K562 (cell line): Measurements from ENCODE around the gene CCDC181. TPM values are rescaled to one million over a fixed set of nuclear protein-coding genes. Genes with fewer than 3 reads are reported as not detected.

Experiments used
- AFF1 ChIP-seq, 2 experiments: fragments of 450-650 bp; IDR thresholded peaks; 2 replicates each; pipeline ENCODE4 v1.6.1; 2018; ENCODE audit warnings: mild to moderate bottlenecking in 2 of 2, low read depth in 1 of 2; ENCODE audit not compliant: partially characterized antibody in 2 of 2
- BDP1 ChIP-seq: IDR thresholded peaks from 3 replicates; pipeline ENCODE4 v1.6.1; 2011; ENCODE audit not compliant: insufficient read length, insufficient read depth
- GATAD2A ChIP-seq: fragments of 450-650 bp; IDR thresholded peaks from 2 replicates; pipeline ENCODE4 v1.6.1; 2017
- HDAC1 ChIP-seq, 2 experiments: fragments of 450-650 bp; IDR thresholded peaks; 2 replicates each; pipeline ENCODE4 v1.6.1; 2016 to 2017; ENCODE audit warnings: inconsistent platforms in 1 of 2, mild to moderate bottlenecking in 1 of 2, moderate library complexity in 1 of 2
- MLX ChIP-seq, 2 experiments: fragments of 450-650 bp in 1 of 2; sonication (generic) in 1 of 2; formaldehyde crosslinking; conservative IDR thresholded peaks; 2 replicates each; pipeline versions ENCODE4 v1.4.0 to v1.8.1; 2020 to 2022; ENCODE audit warnings: mild to moderate bottlenecking in 1 of 2, missing genetic modification reagents in 1 of 2
- NR0B1 ChIP-seq: fragments of 450-650 bp; IDR thresholded peaks from one replicate; pipeline ENCODE4 v1.6.1; 2018; ENCODE audit warnings: mild to moderate bottlenecking, moderate library complexity; ENCODE audit not compliant: partially characterized antibody
- NR4A1 ChIP-seq, 2 experiments: fragments of 250-450 bp in 1 of 2; fragments of 450-650 bp in 1 of 2; sonication (Bioruptor Pico) in 1 of 2; IDR thresholded peaks; 2 replicates each; pipeline versions ENCODE4 v1.4.0 to v1.6.1; 2016 to 2020; ENCODE audit warnings: mild to moderate bottlenecking in 2 of 2, missing compliant biosample characterization in 1 of 2, missing genetic modification characterization in 1 of 2, moderate library complexity in 1 of 2
- RBFOX2 ChIP-seq: fragments of 200-400 bp; formaldehyde crosslinking; IDR thresholded peaks from 2 replicates; pipeline ENCODE4 v1.6.1; 2017; ENCODE audit warnings: low read depth, mild to moderate bottlenecking, low read length, moderate library complexity
- THAP7 ChIP-seq: fragments of 250-450 bp; sonication (Bioruptor Pico); IDR thresholded peaks from 2 replicates; pipeline ENCODE4 v1.5.0; 2021
- TOE1 ChIP-seq, 2 experiments: fragments of 450-650 bp in 1 of 2; sonication (generic) in 1 of 2; formaldehyde crosslinking in 1 of 2; IDR thresholded peaks; 2 replicates each; pipeline versions ENCODE4 v1.7.1 to v1.8.0; 2016 to 2022; ENCODE audit warnings: borderline replicate concordance in 2 of 2, mild to moderate bottlenecking in 2 of 2, antibody characterized with exemption in 1 of 2, inconsistent platforms in 1 of 2, low read depth in 1 of 2, missing genetic modification reagents in 1 of 2, moderate library complexity in 1 of 2
- TSHZ1 ChIP-seq: fragments of 250-450 bp; sonication (Bioruptor Pico); IDR thresholded peaks from 2 replicates; pipeline ENCODE4 v1.4.0; 2020; ENCODE audit warnings: mild to moderate bottlenecking, moderate library complexity
- ZEB2 ChIP-seq: fragments of 450-650 bp; IDR thresholded peaks from 2 replicates; pipeline ENCODE4 v1.6.1; 2016
- ZNF589 ChIP-seq: fragments of 200-800 bp; sonication (Bioruptor generic); IDR thresholded peaks from 2 replicates; pipeline ENCODE4 v1.6.1; 2016; ENCODE audit warnings: low read depth, missing genetic modification characterization, missing compliant biosample characterization
- ZNF655 ChIP-seq: fragments of 250-450 bp; sonication (Bioruptor Pico); IDR thresholded peaks from 2 replicates; pipeline ENCODE4 v1.5.0; 2021
- polyA plus RNA-seq, 8 experiments: library from polyadenylated mRNA; depleted of rRNA in 4 of 8; stranded (reverse) in 5 of 8; unstranded in 3 of 8; fragments of >200 nt; fragmentation: Nextera tagmentation in 2 of 8; fragmentation: Illumina TruSeq in 1 of 8; extraction: Ambion mirVana in 2 of 8; extraction: Trizol in 1 of 8; gene quantifications; 2 replicates each; pipeline versions ENCODE4 v1.2.1 to v1.2.3, GENCODE V29; 2011 to 2014; ENCODE audit warnings: inconsistent platforms in 1 of 8, missing spikeins in 1 of 8
- total RNA-seq, 7 experiments: library from RNA; depleted of rRNA in 6 of 7; stranded (reverse); fragments of >200 nt in 6 of 7; fragmentation: Illumina TruSeq in 2 of 7; extraction: Trizol in 2 of 7; gene quantifications; 2 replicates each; pipeline versions ENCODE4 v1.2.1 to v1.2.3, GENCODE V29; 2011 to 2021; ENCODE audit warnings: low replicate concordance in 1 of 7

Gene CCDC181
- total and polyA plus RNA-seq, 9 of the 15 experiments (the other 6 are each of a cell fraction or from before 2014, with no cell fraction given): 0.04 to 0.14 TPM; not detected in 7

- no peak for TF ChIP-seq TSHZ1
- TF ChIP-seq ZNF655 (CRISPR knock-in tag): no peak
- TF ChIP-seq BDP1: no peak
- TF ChIP-seq ZEB2: 0 out of 2 replicates have a peak, but pooled peaks have one; percentile 16
- 0 out of 2 replicates have a peak, but pooled peaks have one; percentile 45 for TF ChIP-seq ZNF589 (CRISPR knock-in tag)
- TF ChIP-seq NR0B1: no peak
- 0 out of 2 replicates have a peak, but pooled peaks have one; percentile 4 for TF ChIP-seq GATAD2A
- peak in 1 of 2 experiments; percentile 41 for TF ChIP-seq AFF1 (IDR thresholded peaks at IDR 0.05; ENCODE audit: low read depth in 1 of 2, partially characterized antibody in 2 of 2)
- TF ChIP-seq RBFOX2: no peak
- TF ChIP-seq TOE1 (IDR thresholded peaks at IDR 0.05; ENCODE audit: borderline replicate concordance): no peak
- no peak for TF ChIP-seq TOE1 (CRISPR knock-in tag; IDR thresholded peaks at IDR 0.05; ENCODE audit: borderline replicate concordance, low read depth)
- TF ChIP-seq THAP7 (CRISPR knock-in tag): no peak
- TF ChIP-seq MLX (CRISPR knock-in tag; conservative IDR thresholded peaks at IDR 0.05): no peak
- no peak for TF ChIP-seq NR4A1 (CRISPR knock-in tag; IDR thresholded peaks at IDR 0.05)
- TF ChIP-seq NR4A1 (tag; IDR thresholded peaks at IDR 0.05): no peak
- TF ChIP-seq HDAC1 (IDR thresholded peaks at IDR 0.05): no peak
Observed at GRCh38 chr1:169367096-169367685, 60.1 kb downstream of the CCDC181 start (continued).
